Activated B cell treated with CpG ODN at 0.5 μM for 24 hours (primary cell): Measurements from ENCODE around the gene MICAL3. TPM values are rescaled to one million over a fixed set of nuclear protein-coding genes. Genes with fewer than 3 reads are reported as not detected.

Experiments
- ATAC-seq: fragments of 200-7000 bp; cut with Tn5 transposase; one replicate; pipeline ENCODE4 v1.10.0; 2021; ENCODE audit warnings: low read depth, mild to moderate bottlenecking, moderate library complexity
- CTCF ChIA-PET: fragments of 350-600 bp; sonication (Branson Sonifier 250); formaldehyde crosslinking; loops from one replicate; lab custom pipeline; 2021; ENCODE audit warnings: antibody characterized with exemption; lab: Charles Lee
- POLR2A ChIA-PET: fragments of 350-600 bp; sonication (Branson Sonifier 250); formaldehyde crosslinking; loops from one replicate; lab custom pipeline; 2021; ENCODE audit warnings: antibody characterized with exemption; lab: Charles Lee
- DNase-seq: peaks from one replicate; pipeline ENCODE4 v3.0.0; 2022
- H3K27ac Mint-ChIP-seq: one replicate; pipeline ENCODE4 v1.8.0; 2020; ENCODE audit warnings: mixed read lengths
- H3K27me3 Mint-ChIP-seq: one replicate; pipeline ENCODE4 v1.8.0; 2021; ENCODE audit warnings: mixed read lengths
- H3K36me3 Mint-ChIP-seq: one replicate; pipeline ENCODE4 v1.8.0; 2021; ENCODE audit warnings: low read depth, mixed read lengths
- H3K4me1 Mint-ChIP-seq: one replicate; pipeline ENCODE4 v1.8.0; 2021; ENCODE audit warnings: mixed read lengths
- H3K4me3 Mint-ChIP-seq: one replicate; pipeline ENCODE4 v1.8.0; 2020; ENCODE audit warnings: mild to moderate bottlenecking, mixed read lengths
- H3K9me3 Mint-ChIP-seq: one replicate; pipeline ENCODE4 v1.8.0; 2020; ENCODE audit warnings: mixed read lengths
- CTCF ChIP-seq: fragments of 200-600 bp; IDR thresholded peaks from one replicate; pipeline ENCODE4 v1.8.0; 2022; ENCODE audit warnings: antibody characterized with exemption, mild to moderate bottlenecking
- intact Hi-C: fragments of 100-400 bp; cut with micrococcal nuclease; formaldehyde crosslinking; loops from one replicate; pipeline ENCODE4 v1.15.1; 2024
- total RNA-seq: library from RNA; stranded (reverse); gene quantifications from 2 replicates; pipeline ENCODE4 v1.2.3, GENCODE V29; 2022

The MICAL3 gene
- total RNA-seq, 1 donor from 2014 or later: 257 TPM

GRCh38 chr22:17778412-17778976, 245.9 kb downstream of the MICAL3 start:
- Mint-ChIP-seq H3K27ac (peak overlapping the region; percentile 96), H3K9me3 (no peaks in the 10 kb centered on the region), H3K36me3 (peaks cover 9% of the 10 kb centered on the region), H3K4me1 (peaks cover 80% of the 10 kb centered on the region), H3K27me3 (no peaks in the 10 kb centered on the region), H3K4me3 (peak overlapping the region; percentile 91)
- ChIA-PET CTCF (no interaction called here), POLR2A (interaction anchor here (0.7 to 11.5 kb wide), 7 partner anchors 7 to 298 kb away, joined by 3 to 581 read pairs (median 7); partner anchors contain the start of gene BCL2L13)
- DNase-seq: peak; percentile 19
- no peak for TF ChIP-seq CTCF
- no peak for ATAC-seq
- intact Hi-C loops: no loop called here

- no peaks in the 10 kb centered on the region for H3K27me3 Mint-ChIP-seq
- CTCF ChIA-PET: no interaction called here
- H3K4me1 Mint-ChIP-seq: peaks cover 82% of the 10 kb centered on the region
- peak overlapping the region; percentile 96 for H3K27ac Mint-ChIP-seq
- no peak for TF ChIP-seq CTCF
- no peak for DNase-seq
- no peak for ATAC-seq
- intact Hi-C loops: loop anchor here (2.0 kb wide), 2 partner anchors 17 to 183 kb away; no protein-coding TSS in a partner anchor
- peak overlapping the region; percentile 91 for H3K4me3 Mint-ChIP-seq
- no peaks in the 10 kb centered on the region for H3K9me3 Mint-ChIP-seq
- H3K36me3 Mint-ChIP-seq: peaks cover 10% of the 10 kb centered on the region
- POLR2A ChIA-PET: interaction anchor here (1.6 to 11.5 kb wide), 6 partner anchors 8 to 183 kb away, joined by 4 to 581 read pairs (median 8); partner anchors contain the start of gene BCL2L13
Measured at GRCh38 chr22:17777717-17778044, 246.7 kb downstream of the MICAL3 start.

GRCh38 chr22:17777005-17777716, 247.2 kb downstream of the MICAL3 start:
- peak; percentile 44 for DNase-seq
- peaks cover 84% of the 10 kb centered on the region for H3K4me1 Mint-ChIP-seq
- CTCF ChIA-PET: interaction anchor here (1.5 kb wide), 1 partner anchor 8 kb away, joined by 5 read pairs; no protein-coding TSS in a partner anchor
- no peak for TF ChIP-seq CTCF
- intact Hi-C loops: loop anchor here (2.0 kb wide), 2 partner anchors 16 to 182 kb away; no protein-coding TSS in a partner anchor
- H3K4me3 Mint-ChIP-seq: peak overlapping the region; percentile 91
- POLR2A ChIA-PET: interaction anchor here (0.7 to 11.5 kb wide), 11 partner anchors 8 to 301 kb away, joined by 3 to 581 read pairs (median 5); partner anchors contain the start of genes BCL2L13 and PEX26
- no peaks in the 10 kb centered on the region for H3K27me3 Mint-ChIP-seq
- ATAC-seq: peak; percentile 22
- peak overlapping the region; percentile 96 for H3K27ac Mint-ChIP-seq
- H3K9me3 Mint-ChIP-seq: no peaks in the 10 kb centered on the region
- H3K36me3 Mint-ChIP-seq: peaks cover 10% of the 10 kb centered on the region

GRCh38 chr22:17775781-17776465, 248.4 kb downstream of the MICAL3 start:
- intact Hi-C loops: loop anchor here (2.0 kb wide), 2 partner anchors 15 to 181 kb away; no protein-coding TSS in a partner anchor
- Mint-ChIP-seq H3K36me3 (peaks cover 13% of the 10 kb centered on the region), H3K27me3 (no peaks in the 10 kb centered on the region), H3K4me3 (peak overlapping the region; percentile 91), H3K9me3 (no peaks in the 10 kb centered on the region), H3K4me1 (peaks cover 84% of the 10 kb centered on the region), H3K27ac (peak overlapping the region; percentile 96)
- CTCF ChIA-PET: interaction anchor here (1.5 kb wide), 1 partner anchor 9 kb away, joined by 5 read pairs; no protein-coding TSS in a partner anchor
- no peak for ATAC-seq
- peak; percentile 14 for DNase-seq
- TF ChIP-seq CTCF: no peak
- POLR2A ChIA-PET: interaction anchor here (0.7 to 11.5 kb wide), 4 partner anchors 10 to 172 kb away, joined by 16 to 581 read pairs (median 46); no protein-coding TSS in a partner anchor
